A673 (cell line): Measurements from ENCODE around the gene CLDN3. TPM values are rescaled to one million over a fixed set of nuclear protein-coding genes. Genes with fewer than 3 reads are reported as not detected.

Source experiments
- Bru-seq: library from RNA; stranded (reverse); fragments of 400-500 nt; gene quantifications from one replicate; lab custom pipeline; 2021; lab: Mats Ljungman, UMichigan
- BruChase-seq, 2 experiments: library from RNA; stranded (reverse); fragments of 400-500 nt; gene quantifications; one replicate each; lab custom pipeline; 2021; lab: Mats Ljungman, UMichigan
- BruUV-seq: library from RNA; stranded (reverse); fragments of 400-500 nt; replicated peaks from 2 replicates; lab custom pipeline; 2021; lab: Mats Ljungman, UMichigan
- CTCF ChIA-PET: fragments of 300-600 bp; sonication (Branson Sonifier 250); formaldehyde crosslinking; loops from one replicate; lab custom pipeline; 2022; ENCODE audit warnings: antibody characterized with exemption; lab: Charles Lee
- POLR2A ChIA-PET: fragments of 300-600 bp; sonication (Branson Sonifier 250); formaldehyde crosslinking; loops from one replicate; lab custom pipeline; 2022; ENCODE audit warnings: antibody characterized with exemption; ENCODE audit not compliant: low non-redundant PET; lab: Charles Lee
- DNase-seq: peaks from one replicate; pipeline ENCODE4 v3.0.0-alpha.2; 2015; ENCODE audit warnings: low spot score
- H3K27ac ChIP-seq: fragments of 200-600 bp; sonication (generic); 2 replicates; pipeline ENCODE4 v1.5.1; 2016; ENCODE audit warnings: mixed run types, low read depth, mild to moderate bottlenecking, mixed read lengths, antibody characterized with exemption, low read length; ENCODE audit not compliant: poor library complexity, severe bottlenecking
- H3K27me3 ChIP-seq: fragments of 200-600 bp; sonication (generic); replicated peaks from 2 replicates; pipeline ENCODE4 v1.6.1; 2017; ENCODE audit warnings: mixed run types, low read depth, mild to moderate bottlenecking, mixed read lengths, antibody characterized with exemption, low read length; ENCODE audit not compliant: insufficient read depth, poor library complexity
- H3K36me3 ChIP-seq: fragments of 200-600 bp; sonication (generic); 2 replicates; pipeline ENCODE4 v1.6.1; 2016; ENCODE audit warnings: mixed run types, mild to moderate bottlenecking, mixed read lengths, antibody characterized with exemption, low read length; ENCODE audit not compliant: insufficient read depth, poor library complexity, severe bottlenecking
- H3K4me1 ChIP-seq: fragments of 200-600 bp; sonication (generic); 2 replicates; pipeline ENCODE4 v1.6.1; 2017; ENCODE audit warnings: mixed run types, mild to moderate bottlenecking, mixed read lengths, antibody characterized with exemption, low read length; ENCODE audit not compliant: insufficient read depth, poor library complexity, severe bottlenecking
- H3K4me3 ChIP-seq: fragments of 200-600 bp; sonication (generic); 2 replicates; pipeline ENCODE4 v1.5.1; 2016; ENCODE audit warnings: low read depth, mixed run types, mild to moderate bottlenecking, mixed read lengths, low read length; ENCODE audit not compliant: poor library complexity, severe bottlenecking
- H3K9me3 ChIP-seq: fragments of 200-600 bp; sonication (generic); 2 replicates; pipeline ENCODE4 v1.6.1; 2016; ENCODE audit warnings: mixed run types, low read depth, mild to moderate bottlenecking, mixed read lengths, antibody characterized with exemption, low read length; ENCODE audit not compliant: poor library complexity, severe bottlenecking
- CTCF ChIP-seq: fragments of 300-800, 200-600 bp; sonication (generic); conservative IDR thresholded peaks from 2 replicates; pipeline ENCODE4 v1.5.1; 2017; ENCODE audit warnings: low read depth, mild to moderate bottlenecking, antibody characterized with exemption, low read length, moderate library complexity, mixed read lengths
- EZH2 ChIP-seq: fragments of 200-600 bp; sonication (generic); IDR thresholded peaks from 2 replicates; pipeline ENCODE4 v1.6.1; 2017; ENCODE audit warnings: borderline replicate concordance, low read depth, mild to moderate bottlenecking, mixed read lengths, antibody characterized with exemption, low read length; ENCODE audit not compliant: poor library complexity, severe bottlenecking
- intact Hi-C: fragments of 100-400 bp; cut with micrococcal nuclease; formaldehyde crosslinking; loops from one replicate; pipeline ENCODE4 v1.10.0; 2022; ENCODE audit not compliant: unreplicated experiment
- long read RNA-seq: library from polyadenylated mRNA; stranded (forward); transcript quantifications from one replicate; pipeline ENCODE4 v2.0.0, GENCODE V29; 2022
- total RNA-seq: library from RNA; stranded (reverse); gene quantifications from 2 replicates; pipeline ENCODE4 v1.2.3, GENCODE V29; 2021

The CLDN3 gene
- total RNA-seq (not detected in 2 replicates), Bru-seq, nascent RNA (not detected), BruChase-seq, experiment 1, labeled RNA remaining after a 2-hour chase (percentile 19 among the genes with signal in this experiment), BruChase-seq, experiment 2, labeled RNA remaining after a 6-hour chase (not detected)
- long read RNA-seq: 0 reads

- CTCF ChIA-PET: interaction anchor here (0.8 kb wide), 1 partner anchor 446 kb away, joined by 4 read pairs; no protein-coding TSS in a partner anchor
- H3K4me1 ChIP-seq: no peaks in the 10 kb centered on the region
Measured at GRCh38 chr7:73770002-73770859, at the start of gene CLDN3. Gene CLDN3, minus strand, starts transcription at chr7:73770270. Its CDS starts 221 bp downstream, at chr7:73770049.

GRCh38 chr7:73817121-73817520 lies 47.1 kb upstream of the CLDN3 start:
- no peaks in the 10 kb centered on the region for H3K36me3 ChIP-seq
- BruUV-seq: no TSS peak
- intact Hi-C loops: no loop called here
- no peaks in the 10 kb centered on the region for H3K27me3 ChIP-seq
- TF ChIP-seq EZH2 (no peak), CTCF (no peak)
- CTCF ChIA-PET: no interaction called here
- DNase-seq: no peak
- H3K9me3 ChIP-seq: no peaks in the 10 kb centered on the region
- H3K4me1 ChIP-seq: no peaks in the 10 kb centered on the region
- no peak overlapping the region for H3K27ac ChIP-seq
- POLR2A ChIA-PET: no interaction called here
- no peak overlapping the region for H3K4me3 ChIP-seq

More at GRCh38 chr7:73770002-73770859, at the start of gene CLDN3:
- intact Hi-C loops: no loop called here
- no peaks in the 10 kb centered on the region for H3K36me3 ChIP-seq
- H3K27me3 ChIP-seq: peaks cover 25% of the 10 kb centered on the region
- H3K4me3 ChIP-seq: peak within 1 kb of the TSS; percentile 36
- BruUV-seq: no TSS peak
- POLR2A ChIA-PET: no interaction called here
- no peak for DNase-seq
- no peaks in the 10 kb centered on the region for H3K9me3 ChIP-seq
- H3K27ac ChIP-seq: no peak within 1 kb of the TSS
- TF ChIP-seq EZH2: no peak
- no peak for TF ChIP-seq CTCF

- intact Hi-C loops: no loop called here
- Histone ChIP-seq H3K4me3 (no peak overlapping the region), H3K27me3 (no peaks in the 10 kb centered on the region), H3K9me3 (no peaks in the 10 kb centered on the region), H3K27ac (no peak overlapping the region), H3K4me1 (no peaks in the 10 kb centered on the region), H3K36me3 (no peaks in the 10 kb centered on the region)
- ChIA-PET POLR2A (no interaction called here), CTCF (no interaction called here)
- TF ChIP-seq EZH2 (no peak), CTCF (no peak)
- no peak for DNase-seq
- BruUV-seq: no TSS peak
Measured at GRCh38 chr7:73815436-73815835, 45.4 kb upstream of the CLDN3 start.
